ENCODE data around the gene ANKLE1.
A peak's percentile ranks its signal among the peaks of the same experiment; 100 is the strongest.
"Not testable (repeated sequence)": the region's sequence is repeated elsewhere in the genome, so short reads cannot be mapped to it uniquely, and the experiment has no call there.

ANKLE1 gene

GRCh38 chr19:17285415-17286135 lies 3.9 kb downstream of the ANKLE1 start:
- no peak for FAIRE-seq

- FAIRE-seq, result no peak
Observed at GRCh38 chr19:17286263-17286662, 4.6 kb downstream of the ANKLE1 start.

GRCh38 chr19:17286752-17287151 lies 5.1 kb downstream of the ANKLE1 start:
- FAIRE-seq, result no peak

GRCh38 chr19:17289489-17289888 lies 7.8 kb downstream of the ANKLE1 start:
- FAIRE-seq, result no peak

- no peak for FAIRE-seq
Observed at GRCh38 chr19:17292301-17293074, 10.8 kb downstream of the ANKLE1 start.

GRCh38 chr19:17293605-17294004 lies 11.9 kb downstream of the ANKLE1 start:
- no peak for FAIRE-seq

GRCh38 chr19:17294051-17294891 lies 12.6 kb downstream of the ANKLE1 start:
- no peak for FAIRE-seq

- FAIRE-seq, result not testable (repeated sequence)
Observed at GRCh38 chr19:17295551-17295950, 13.8 kb downstream of the ANKLE1 start.

- no peak for FAIRE-seq
Observed at GRCh38 chr19:17296273-17296672, 14.6 kb downstream of the ANKLE1 start.

GRCh38 chr19:17296976-17297375 lies 15.3 kb downstream of the ANKLE1 start:
- no peak for FAIRE-seq

- no peak for FAIRE-seq
Observed at GRCh38 chr19:17300992-17301619, 19.4 kb downstream of the ANKLE1 start.

- FAIRE-seq, result no peak
Observed at GRCh38 chr19:17302391-17303166, 20.9 kb downstream of the ANKLE1 start.

GRCh38 chr19:17303167-17303939 lies 21.7 kb downstream of the ANKLE1 start, which contains the start of gene ABHD8:
Gene ABHD8 (minus strand): TSS chr19:17303425. CDS start chr19:17301616, 1,809 bp downstream.
- FAIRE-seq, result no peak

GRCh38 chr19:17303940-17304267 lies 22.2 kb downstream of the ANKLE1 start:
- no peak for FAIRE-seq

- FAIRE-seq, result no peak
Observed at GRCh38 chr19:17304386-17305215, 22.9 kb downstream of the ANKLE1 start.

- FAIRE-seq, result no peak
Observed at GRCh38 chr19:17305216-17305516, 23.5 kb downstream of the ANKLE1 start.

- FAIRE-seq, result peak; percentile 62
Observed at GRCh38 chr19:17305517-17306284, 24.0 kb downstream of the ANKLE1 start, which contains the start of gene MRPL34. Gene MRPL34 (plus strand): TSS chr19:17305872. CDS start chr19:17305893, 21 bp downstream.

- FAIRE-seq, result no peak
Observed at GRCh38 chr19:17306285-17306714, 24.6 kb downstream of the ANKLE1 start.

GRCh38 chr19:17307876-17308377 lies 26.2 kb downstream of the ANKLE1 start:
- no peak for FAIRE-seq
